HepG2 (cell line): ENCODE results near the gene MCFD2. TPM values are rescaled to one million over a fixed set of nuclear protein-coding genes. Genes with fewer than 3 reads are reported as not detected.
"Not testable (repeated sequence)": the region's sequence is repeated elsewhere in the genome, so short reads cannot be mapped to it uniquely, and the experiment has no call there.

Source experiments
- ATAC-seq: fragments of 200-7000 bp; cut with Tn5 transposase; 3 replicates; pipeline ENCODE4 v1.9.1; 2020; ENCODE audit warnings: mild to moderate bottlenecking, moderate library complexity
- BruUV-seq: library from RNA; stranded (reverse); fragments of 400-500 nt; replicated peaks from 2 replicates; lab custom pipeline; 2021; lab: Mats Ljungman, UMichigan
- CTCF ChIA-PET: fragments of 300-600 bp; formaldehyde crosslinking; extraction: SDS; loops from one replicate; lab custom pipeline; 2021; ENCODE audit warnings: low total read pairs, inconsistent platforms, low intra/inter-chr PET ratio; lab: Yijun Ruan, JAX
- POLR2A ChIA-PET: fragments of 350-600 bp; sonication (Branson Sonifier 250); formaldehyde crosslinking; loops from one replicate; lab custom pipeline; 2020; ENCODE audit warnings: antibody characterized with exemption, inconsistent platforms; lab: Yijun Ruan, JAX
- DNase-seq: peaks from one replicate; pipeline ENCODE4 v3.0.0-alpha.2; 2015; ENCODE audit warnings: low spot score
- FAIRE-seq: peaks from 3 replicates; lab custom pipeline; 2011; peaks lifted over from hg19 to GRCh38; lab: Jason Lieb, UNC
- H2AFZ ChIP-seq: one replicate; pipeline ENCODE4 v1.6.1; 2011; ENCODE audit warnings: low read length, inconsistent platforms
- H3K27ac ChIP-seq: fragments of 300-600 bp; 3 replicates; pipeline ENCODE4 v1.8.0; 2011; ENCODE audit warnings: mixed run types, mild to moderate bottlenecking, mixed read lengths, low read length, inconsistent platforms; ENCODE audit not compliant: insufficient read depth; ENCODE audit errors: extremely low read length
- H3K27me3 ChIP-seq, 2 experiments: fragments of 200-600 bp in 1 of 2; 2 replicates in 1 of 2; 3 replicates in 1 of 2; pipeline versions ENCODE4 v1.6.0 to v1.8.0; 2011; ENCODE audit warnings: low read length in 2 of 2, mild to moderate bottlenecking in 2 of 2, moderate library complexity in 2 of 2, inconsistent platforms in 1 of 2; ENCODE audit not compliant: insufficient read depth in 2 of 2, control insufficient read depth in 1 of 2
- H3K36me3 ChIP-seq, 2 experiments: fragments of 200-600 bp in 1 of 2; replicated peaks in 1 of 2; 2 replicates in 1 of 2; 3 replicates in 1 of 2; pipeline versions ENCODE4 v1.5.1 to v1.8.0; 2011; ENCODE audit warnings: low read length in 2 of 2, inconsistent platforms in 1 of 2; ENCODE audit not compliant: insufficient read depth in 2 of 2, control insufficient read depth in 1 of 2
- H3K4me1 ChIP-seq: 2 replicates; pipeline ENCODE4 v1.5.1; 2012; ENCODE audit warnings: low read length, inconsistent platforms; ENCODE audit not compliant: insufficient read depth
- H3K4me2 ChIP-seq: 2 replicates; pipeline ENCODE4 v1.6.0; 2011; ENCODE audit warnings: low read depth, low read length, inconsistent platforms
- H3K4me3 ChIP-seq, 3 experiments: fragments of 200-600 bp in 1 of 3; sonication (generic), shearing (Covaris generic) in 1 of 3; replicated peaks in 1 of 3; 2 replicates each; pipeline ENCODE4 v1.5.1; 2011 to 2016; ENCODE audit warnings: low read length in 3 of 3, inconsistent platforms in 2 of 3, low read depth in 2 of 3, mild to moderate bottlenecking in 2 of 3, control low read depth in 1 of 3, mixed read lengths in 1 of 3; ENCODE audit not compliant: insufficient read depth in 1 of 3
- H3K79me2 ChIP-seq: one replicate; pipeline ENCODE4 v1.6.1; 2011; ENCODE audit warnings: low read length, inconsistent platforms; ENCODE audit not compliant: insufficient read depth
- H3K9ac ChIP-seq: 2 replicates; pipeline ENCODE4 v1.6.0; 2011; ENCODE audit warnings: mild to moderate bottlenecking, low read depth, low read length, inconsistent platforms; ENCODE audit not compliant: insufficient read depth
- H3K9me3 ChIP-seq: 2 replicates; pipeline ENCODE4 v1.5.1; 2012; ENCODE audit warnings: mild to moderate bottlenecking, low read length
- H4K20me1 ChIP-seq: 2 replicates; pipeline ENCODE4 v1.6.0; 2011; ENCODE audit warnings: inconsistent platforms, mild to moderate bottlenecking, low read length, moderate library complexity; ENCODE audit not compliant: insufficient read depth
- SSRP1 ChIP-seq: IDR thresholded peaks from 2 replicates; pipeline ENCODE4 v1.6.1; 2016; ENCODE audit warnings: control low read depth
- WGBS: methylation state at CpG from one replicate; pipeline ENCODE4 v1.1.6; 2017; ENCODE audit warnings: low lambda C conversion rate; 5-methylcytosine and 5-hydroxymethylcytosine counted together
- in situ Hi-C: cut with HindIII; loops from 2 replicates; pipeline ENCODE4 v1.10.0; 2017; ENCODE audit warnings: low pct_unique_long_range_greater_than_20kb; ENCODE audit not compliant: extremely low pct_ligation_motif_present
- intact Hi-C: fragments of 100-400 bp; cut with micrococcal nuclease; formaldehyde crosslinking; loops from one replicate; pipeline ENCODE4 v1.10.0; 2022; ENCODE audit not compliant: unreplicated experiment
- polyA plus RNA-seq, 8 experiments: library from polyadenylated mRNA; depleted of rRNA in 3 of 8; stranded (reverse) in 7 of 8; unstranded in 1 of 8; fragments of >200 nt; fragmentation: Illumina TruSeq in 4 of 8; extraction: Trizol in 4 of 8; gene quantifications; 2 replicates each; pipeline versions ENCODE4 v1.2.1 to v1.2.3, GENCODE V29; 2011 to 2016; ENCODE audit warnings: low read depth in 4 of 8, missing spikeins in 1 of 8, mixed read lengths in 1 of 8; ENCODE audit not compliant: insufficient read depth in 1 of 8
- total RNA-seq, 5 experiments: library from RNA; depleted of rRNA; stranded (reverse); fragments of >200 nt; fragmentation: Illumina TruSeq; extraction: Trizol; gene quantifications; 2 replicates each; pipeline ENCODE4 v1.2.3, GENCODE V29; 2016; ENCODE audit warnings: low read depth in 1 of 5

The MCFD2 gene
- total and polyA plus RNA-seq, 2 of the 13 experiments (the other 11 are each of a cell fraction or from before 2014, with no cell fraction given) = 183 to 232 TPM

GRCh38 chr2:46904908-46905678, 10.5 kb downstream of the MCFD2 start:
- FAIRE-seq, BruUV-seq, H3K4me1 ChIP-seq, intact Hi-C loops, in situ Hi-C loops, H2AFZ ChIP-seq, H3K27ac ChIP-seq, H3K27me3 ChIP-seq, CTCF ChIA-PET, H3K9ac ChIP-seq, DNase-seq, ATAC-seq, POLR2A ChIA-PET, H3K4me2 ChIP-seq, H3K9me3 ChIP-seq, H3K4me3 ChIP-seq: not testable (repeated sequence)
- Histone ChIP-seq H4K20me1 (peaks cover 12% of the 10 kb centered on the region; the same call in 1 of the 2 replicates), H3K79me2 (peaks cover 13% of the 10 kb centered on the region), H3K36me3 (peaks cover 23 to 54% of the 10 kb centered on the region in 2 experiments)
- WGBS = 95% methylated on average over 10 of the region's 10 CpGs

- H2AFZ ChIP-seq, in situ Hi-C loops, H3K9ac ChIP-seq, H3K79me2 ChIP-seq, POLR2A ChIA-PET, H3K4me2 ChIP-seq, intact Hi-C loops, H3K4me3 ChIP-seq, DNase-seq, H3K4me1 ChIP-seq, H3K27ac ChIP-seq, ATAC-seq, H3K27me3 ChIP-seq, CTCF ChIA-PET, BruUV-seq, FAIRE-seq, H3K9me3 ChIP-seq, H4K20me1 ChIP-seq: not testable (repeated sequence)
- 0 out of 2 replicates have a peak, but pooled peaks have one; percentile 18 for TF ChIP-seq SSRP1 (CRISPR knock-in tag)
- peaks cover 12 to 33% of the 10 kb centered on the region in 2 experiments for H3K36me3 ChIP-seq
- WGBS = 95% methylated on average over 6 of the region's 6 CpGs
Observed at GRCh38 chr2:46902980-46903379, 12.6 kb downstream of the MCFD2 start.
